GM12891 (cell line): Measurements from ENCODE around the gene AFAP1.
A peak's percentile ranks its signal among the peaks of the same experiment; 100 is the strongest.

Experiments used
- PAX5 ChIP-seq: IDR thresholded peaks from 2 replicates; pipeline ENCODE4 v1.6.1; 2011; ENCODE audit warnings: low read length, moderate library complexity, mild to moderate bottlenecking; ENCODE audit not compliant: insufficient read depth, severe bottlenecking
- POLR2A ChIP-seq: IDR thresholded peaks from 2 replicates; pipeline ENCODE4 v1.6.1; 2011; ENCODE audit warnings: low read depth, low read length, control low read depth
- POLR2AphosphoS5 ChIP-seq: IDR thresholded peaks from 2 replicates; pipeline ENCODE4 v1.6.1; 2011; ENCODE audit warnings: low read depth, low read length, control low read depth
- POU2F2 ChIP-seq: IDR thresholded peaks from 2 replicates; pipeline ENCODE4 v1.6.1; 2011; ENCODE audit warnings: low read depth, mild to moderate bottlenecking, control low read depth, low read length, moderate library complexity
- SPI1 ChIP-seq: IDR thresholded peaks from 2 replicates; pipeline ENCODE4 v1.6.1; 2011; ENCODE audit warnings: low read depth, low read length, control low read depth
- TAF1 ChIP-seq: IDR thresholded peaks from 2 replicates; pipeline ENCODE4 v1.6.1; 2011; ENCODE audit warnings: low read depth, low read length, control low read depth

DNA sequence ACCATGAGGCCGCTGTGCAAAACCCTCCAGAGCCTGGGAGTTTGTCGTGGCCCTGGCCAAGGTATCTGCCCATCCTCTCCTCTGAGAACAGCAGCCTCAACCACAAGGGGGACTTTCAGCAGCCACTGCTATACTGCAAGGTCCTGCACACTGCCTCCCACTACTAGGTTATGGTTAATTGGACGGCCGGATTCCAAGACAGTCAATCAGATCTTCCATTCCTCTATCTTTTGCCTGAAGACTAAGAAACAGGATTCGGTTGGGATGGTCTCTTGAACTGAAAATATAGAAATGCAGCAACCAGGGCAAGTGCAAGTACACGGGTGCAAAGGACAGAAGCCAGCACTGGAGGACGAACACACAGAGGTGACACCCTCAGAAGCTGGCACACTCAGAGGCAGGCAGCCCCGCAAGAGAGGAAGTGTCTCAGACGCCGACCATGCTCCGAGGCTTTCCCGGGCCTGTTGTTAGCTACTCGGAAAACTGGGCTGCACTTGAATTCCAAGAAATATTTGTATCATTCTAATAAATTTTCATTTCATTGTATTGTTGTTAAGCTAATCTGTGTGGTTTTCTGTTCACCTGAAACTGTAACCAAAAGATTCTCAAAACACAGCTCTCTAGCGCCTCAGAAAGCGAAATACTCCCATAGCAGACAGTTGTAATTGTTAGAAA lies 63.3 kb downstream of the AFAP1 start:
- no peak for TF ChIP-seq TAF1
- no peak for TF ChIP-seq POLR2A
- TF ChIP-seq POLR2AphosphoS5, result no peak
- TF ChIP-seq POU2F2, result no peak
- TF ChIP-seq PAX5, result no peak
- TF ChIP-seq SPI1, result peak; percentile 24; the same call in 1 of the 2 replicates
